ENCODE results near the gene KRT38. TPM values are rescaled to one million over a fixed set of nuclear protein-coding genes. Genes with fewer than 3 reads are reported as not detected.

KRT38 gene
- total RNA-seq, 1 donor from 2014 or later: not detected

- Histone ChIP-seq H3K9me3 (replicated peaks) (peaks cover 7% of the 10 kb centered on the region), H3K4me3 (no peak overlapping the region), H3K27me3 (ENCODE audit: low read depth) (peaks cover 100% of the 10 kb centered on the region), H3K4me1 (no peaks in the 10 kb centered on the region), H3K27ac (replicated peaks) (no peak overlapping the region), H3K36me3 (no peaks in the 10 kb centered on the region)
- TF ChIP-seq CTCF (IDR thresholded peaks at IDR 0.05; ENCODE audit: borderline replicate concordance): no peak
- DNase-seq: no peak
- intact Hi-C loops (cut with micrococcal nuclease): no loop called here
These were observed 3.4 kb upstream of the KRT38 start for GRCh38 chr17:41444186-41444585.

GRCh38 chr17:41442739-41443138, 2.0 kb upstream of the KRT38 start:
- Histone ChIP-seq H3K4me1 (no peaks in the 10 kb centered on the region), H3K9me3 (replicated peaks) (peaks cover 7% of the 10 kb centered on the region), H3K4me3 (no peak overlapping the region), H3K27me3 (ENCODE audit: low read depth) (peaks cover 99% of the 10 kb centered on the region), H3K36me3 (no peaks in the 10 kb centered on the region), H3K27ac (replicated peaks) (no peak overlapping the region)
- no peak for TF ChIP-seq CTCF (IDR thresholded peaks at IDR 0.05; ENCODE audit: borderline replicate concordance)
- intact Hi-C loops (cut with micrococcal nuclease): no loop called here
- no peak for DNase-seq

- peaks cover under 1% of the 10 kb centered on the region for H3K9me3 ChIP-seq (replicated peaks)
- DNase-seq: no peak
- H3K27me3 ChIP-seq (ENCODE audit: low read depth): peaks cover 87% of the 10 kb centered on the region
- no peaks in the 10 kb centered on the region for H3K36me3 ChIP-seq
- H3K27ac ChIP-seq (replicated peaks): no peak overlapping the region
- no peak overlapping the region for H3K4me3 ChIP-seq
- no peak for TF ChIP-seq CTCF (IDR thresholded peaks at IDR 0.05; ENCODE audit: borderline replicate concordance)
- intact Hi-C loops (cut with micrococcal nuclease): no loop called here
- peaks cover 6% of the 10 kb centered on the region for H3K4me1 ChIP-seq
These were observed 1.4 kb downstream of the KRT38 start for GRCh38 chr17:41439375-41439774.

- no peaks in the 10 kb centered on the region for H3K36me3 ChIP-seq
- intact Hi-C loops (cut with micrococcal nuclease): no loop called here
- no peak for DNase-seq
- no peaks in the 10 kb centered on the region for H3K9me3 ChIP-seq (replicated peaks)
- H3K27me3 ChIP-seq (ENCODE audit: low read depth): peaks cover 80% of the 10 kb centered on the region
- peaks cover 10% of the 10 kb centered on the region for H3K4me1 ChIP-seq
- H3K4me3 ChIP-seq: no peak overlapping the region
- H3K27ac ChIP-seq (replicated peaks): no peak overlapping the region
- TF ChIP-seq CTCF (IDR thresholded peaks at IDR 0.05; ENCODE audit: borderline replicate concordance): no peak
These were observed 3.0 kb downstream of the KRT38 start for GRCh38 chr17:41437769-41438168.

GRCh38 chr17:41437254-41437653, 3.5 kb downstream of the KRT38 start:
- no peaks in the 10 kb centered on the region for H3K9me3 ChIP-seq (replicated peaks)
- intact Hi-C loops (cut with micrococcal nuclease): no loop called here
- no peak for DNase-seq

More at GRCh38 chr17:41437254-41437653, 3.5 kb downstream of the KRT38 start:
- Histone ChIP-seq H3K27me3 (ENCODE audit: low read depth) (peaks cover 80% of the 10 kb centered on the region), H3K36me3 (no peaks in the 10 kb centered on the region), H3K4me1 (peaks cover 10% of the 10 kb centered on the region), H3K4me3 (no peak overlapping the region), H3K27ac (replicated peaks) (no peak overlapping the region)
- no peak for TF ChIP-seq CTCF (IDR thresholded peaks at IDR 0.05; ENCODE audit: borderline replicate concordance)

Measured in left ventricle myocardium inferior (tissue), 1 donor.